SK-N-SH (cell line): ENCODE measurements around the gene TIAM1.

ENCODE experiments used
- CHD2 ChIP-seq: fragments of 150-350 bp; IDR thresholded peaks from 2 replicates; pipeline ENCODE4 v1.6.1; 2018; ENCODE audit warnings: low read length; ENCODE audit not compliant: partially characterized antibody
- CTCF ChIP-seq: fragments of 200-600 bp; sonication (generic); IDR thresholded peaks from 2 replicates; pipeline ENCODE4 v1.6.1; 2017; ENCODE audit warnings: antibody characterized with exemption, mild to moderate bottlenecking, moderate library complexity
- EP300 ChIP-seq, 2 experiments: IDR thresholded peaks; 2 replicates each; pipeline versions ENCODE4 v1.4.0 to v1.6.1; 2012; ENCODE audit warnings: borderline replicate concordance in 1 of 2, low read depth in 1 of 2, low read length in 1 of 2
- FOSL2 ChIP-seq: IDR thresholded peaks from 2 replicates; pipeline ENCODE4 v1.4.0; 2012; ENCODE audit warnings: low read depth, mild to moderate bottlenecking, moderate library complexity, borderline replicate concordance
- FOXM1 ChIP-seq: IDR thresholded peaks from 2 replicates; pipeline ENCODE4 v1.4.0; 2012; ENCODE audit warnings: low read depth, mild to moderate bottlenecking
- IRF3 ChIP-seq: fragments of 150-350 bp; IDR thresholded peaks from 2 replicates; pipeline ENCODE4 v1.6.1; 2016; ENCODE audit warnings: mild to moderate bottlenecking, low read depth, low read length
- RCOR1 ChIP-seq: fragments of 150-350 bp; IDR thresholded peaks from 2 replicates; pipeline ENCODE4 v1.6.1; 2017; ENCODE audit warnings: antibody characterized with exemption, low read length
- TAF1 ChIP-seq: IDR thresholded peaks from 2 replicates; pipeline ENCODE4 v1.6.1; 2012; ENCODE audit warnings: low read depth, mild to moderate bottlenecking, low read length, moderate library complexity, borderline replicate concordance
- TF ChIP-seq, protein P1 (sequence below): IDR thresholded peaks from 2 replicates; pipeline ENCODE4 v1.4.0; 2012; ENCODE audit warnings: low read depth, borderline replicate concordance

DNA sequence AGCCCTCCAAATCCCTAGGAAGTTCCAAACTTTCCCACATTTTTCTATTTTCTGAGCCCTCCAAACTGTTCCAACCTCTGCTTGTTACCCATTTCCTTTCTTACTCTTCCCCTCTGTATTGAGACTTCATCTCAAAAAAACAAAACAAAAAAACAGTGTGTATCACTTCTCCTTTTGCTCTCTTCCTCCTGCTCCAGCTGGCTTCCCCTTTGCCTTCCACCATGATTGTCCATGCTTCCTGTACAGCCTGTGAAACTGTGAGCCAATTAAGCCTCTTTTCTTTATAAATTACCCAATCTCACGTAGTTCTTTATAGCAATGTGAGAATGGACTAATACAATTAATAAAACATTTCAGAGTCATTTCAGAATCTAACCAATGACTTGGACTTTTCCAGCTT, 236.2 kb downstream of the TIAM1 start:
- TF ChIP-seq CHD2 (no peak), CTCF (no peak), FOXM1 (no peak), IRF3 (no peak), FOSL2 (no peak), EP300 (IDR thresholded peaks at IDR 0.05; ENCODE audit: borderline replicate concordance in 1 of 2, low read depth in 1 of 2, low read length in 1 of 2) (no peak), TAF1 (no peak), RCOR1 (no peak)
- TF ChIP-seq, protein P1, sequence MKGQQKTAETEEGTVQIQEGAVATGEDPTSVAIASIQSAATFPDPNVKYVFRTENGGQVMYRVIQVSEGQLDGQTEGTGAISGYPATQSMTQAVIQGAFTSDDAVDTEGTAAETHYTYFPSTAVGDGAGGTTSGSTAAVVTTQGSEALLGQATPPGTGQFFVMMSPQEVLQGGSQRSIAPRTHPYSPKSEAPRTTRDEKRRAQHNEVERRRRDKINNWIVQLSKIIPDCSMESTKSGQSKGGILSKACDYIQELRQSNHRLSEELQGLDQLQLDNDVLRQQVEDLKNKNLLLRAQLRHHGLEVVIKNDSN = no peak
